ENCODE measurements around the gene EMID1. TPM values are rescaled to one million over a fixed set of nuclear protein-coding genes. Genes with fewer than 3 reads are reported as not detected.

EMID1 gene
- total and polyA plus RNA-seq, 2 donors from 2014 or later = 9.6 to 25.5 TPM

DNA sequence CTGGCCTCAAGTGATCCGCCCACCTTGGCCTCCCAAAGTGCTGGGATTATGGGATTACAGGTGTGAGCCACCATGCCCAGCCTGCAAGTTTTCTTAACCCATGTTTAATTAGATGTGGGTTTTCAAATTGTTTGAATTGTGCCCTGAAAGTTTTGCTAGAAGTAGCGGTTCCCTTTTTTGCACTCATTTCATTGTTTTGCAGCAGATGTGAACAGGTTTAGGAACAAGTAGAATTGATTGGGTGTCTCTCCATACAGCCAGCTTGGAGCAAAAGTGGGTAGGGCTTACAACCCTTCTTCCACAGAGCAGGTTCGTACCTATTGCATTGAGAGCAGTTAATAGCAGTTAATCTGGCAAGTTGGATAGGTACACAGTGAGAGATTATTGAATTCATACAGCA is 78.5 kb downstream of the EMID1 start:
- Histone ChIP-seq H3K27me3 (ENCODE audit: control insufficient read depth, insufficient read depth, low read length) (no peaks in the 10 kb centered on the region), H3K4me3 (ENCODE audit: low read length in 3 of 3) (no peak overlapping the region), H3K4me1 (ENCODE audit: control insufficient read depth in 2 of 3, insufficient read depth in 2 of 3, low read depth in 1 of 3, low read length in 3 of 3) (peaks cover 0 to 1% (median 0%) of the 10 kb centered on the region in 3 donors), H3K27ac (ENCODE audit: low read depth in 2 of 2, low read length in 2 of 2) (no peak overlapping the region), H3K9ac (ENCODE audit: low read length in 3 of 3) (no peak overlapping the region), H3K9me3 (ENCODE audit: control insufficient read depth in 2 of 3, insufficient read depth in 1 of 3, low read length in 3 of 3) (no peaks in the 10 kb centered on the region), H3K36me3 (ENCODE audit: control insufficient read depth in 2 of 3, insufficient read depth in 3 of 3, low read length in 3 of 3) (peaks cover 17 to 58% (median 40%) of the 10 kb centered on the region in 3 donors)
- DNase-seq (no peak), FAIRE-seq (no peak)
- TF ChIP-seq, protein P1, sequence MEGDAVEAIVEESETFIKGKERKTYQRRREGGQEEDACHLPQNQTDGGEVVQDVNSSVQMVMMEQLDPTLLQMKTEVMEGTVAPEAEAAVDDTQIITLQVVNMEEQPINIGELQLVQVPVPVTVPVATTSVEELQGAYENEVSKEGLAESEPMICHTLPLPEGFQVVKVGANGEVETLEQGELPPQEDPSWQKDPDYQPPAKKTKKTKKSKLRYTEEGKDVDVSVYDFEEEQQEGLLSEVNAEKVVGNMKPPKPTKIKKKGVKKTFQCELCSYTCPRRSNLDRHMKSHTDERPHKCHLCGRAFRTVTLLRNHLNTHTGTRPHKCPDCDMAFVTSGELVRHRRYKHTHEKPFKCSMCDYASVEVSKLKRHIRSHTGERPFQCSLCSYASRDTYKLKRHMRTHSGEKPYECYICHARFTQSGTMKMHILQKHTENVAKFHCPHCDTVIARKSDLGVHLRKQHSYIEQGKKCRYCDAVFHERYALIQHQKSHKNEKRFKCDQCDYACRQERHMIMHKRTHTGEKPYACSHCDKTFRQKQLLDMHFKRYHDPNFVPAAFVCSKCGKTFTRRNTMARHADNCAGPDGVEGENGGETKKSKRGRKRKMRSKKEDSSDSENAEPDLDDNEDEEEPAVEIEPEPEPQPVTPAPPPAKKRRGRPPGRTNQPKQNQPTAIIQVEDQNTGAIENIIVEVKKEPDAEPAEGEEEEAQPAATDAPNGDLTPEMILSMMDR (IDR thresholded peaks at IDR 0.05; ENCODE audit: borderline replicate concordance, extremely low read depth, insufficient read depth) = no peak
- intact Hi-C loops (cut with DNase I) = no loop called here

DNA sequence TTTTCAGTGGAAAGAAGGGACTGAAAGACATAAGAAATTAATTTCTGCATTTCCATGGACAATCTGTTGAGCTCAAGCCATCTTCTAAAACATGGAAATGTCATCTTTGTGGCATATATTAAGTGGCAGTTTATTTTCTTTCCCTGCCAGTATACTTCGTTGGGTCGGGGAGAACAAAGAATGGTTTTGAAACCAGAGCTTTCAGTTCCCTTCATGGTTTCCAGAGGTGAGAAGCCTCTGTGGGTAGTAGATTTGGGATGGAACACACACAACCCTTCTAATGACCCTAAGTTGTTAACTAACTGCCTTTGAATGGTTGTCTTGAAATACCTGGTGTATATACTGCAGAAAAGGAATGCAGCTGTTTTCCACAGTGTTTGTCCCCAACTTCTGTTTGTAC is 83.1 kb downstream of the EMID1 start:
- DNase-seq (no peak), FAIRE-seq (no peak)
- no peaks in the 10 kb centered on the region for H3K9me3 ChIP-seq (ENCODE audit: control insufficient read depth in 2 of 3, insufficient read depth in 1 of 3, low read length in 3 of 3)
- no peak overlapping the region for H3K9ac ChIP-seq (ENCODE audit: low read length in 3 of 3)
- no peak overlapping the region for H3K4me3 ChIP-seq (ENCODE audit: low read length in 3 of 3)
- no peaks in the 10 kb centered on the region for H3K27me3 ChIP-seq (ENCODE audit: control insufficient read depth, insufficient read depth, low read length)
- no peak overlapping the region for H3K27ac ChIP-seq (ENCODE audit: low read depth in 2 of 2, low read length in 2 of 2)
- no peaks in the 10 kb centered on the region for H3K4me1 ChIP-seq (ENCODE audit: control insufficient read depth in 2 of 3, insufficient read depth in 2 of 3, low read depth in 1 of 3, low read length in 3 of 3)
- H3K36me3 ChIP-seq (ENCODE audit: control insufficient read depth in 2 of 3, insufficient read depth in 3 of 3, low read length in 3 of 3) = peaks cover 23 to 72% (median 46%) of the 10 kb centered on the region in 3 donors
- intact Hi-C loops (cut with DNase I) = no loop called here
- TF ChIP-seq, protein P1 (IDR thresholded peaks at IDR 0.05; ENCODE audit: borderline replicate concordance, extremely low read depth, insufficient read depth) = no peak

DNA sequence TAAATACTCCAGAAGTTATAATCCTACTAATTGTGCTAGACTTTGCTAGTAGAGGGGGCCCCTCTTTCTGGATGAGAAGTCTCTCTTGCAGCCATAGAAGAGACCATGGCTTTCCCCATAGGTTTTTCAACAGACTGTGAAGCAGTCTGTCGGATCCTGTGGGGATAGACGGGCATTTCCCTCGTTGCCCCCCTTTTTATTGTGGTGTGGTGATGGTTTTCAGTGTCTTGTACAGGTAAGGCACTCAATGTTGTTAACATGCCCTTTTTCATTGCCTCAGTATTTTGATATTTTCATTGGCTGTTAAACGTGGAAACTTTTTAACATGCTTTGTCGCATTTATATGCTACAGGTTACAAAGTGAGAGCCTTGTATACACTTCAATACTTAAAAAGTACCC is 84.4 kb downstream of the EMID1 start:
- DNase-seq (no peak), FAIRE-seq (no peak)
- intact Hi-C loops (cut with DNase I) = no loop called here
- TF ChIP-seq, protein P1 (IDR thresholded peaks at IDR 0.05; ENCODE audit: borderline replicate concordance, extremely low read depth, insufficient read depth) = no peak
- H3K9ac ChIP-seq (ENCODE audit: low read length in 3 of 3) = no peak overlapping the region
- H3K27me3 ChIP-seq (ENCODE audit: control insufficient read depth, insufficient read depth, low read length) = no peaks in the 10 kb centered on the region
- no peak overlapping the region for H3K27ac ChIP-seq (ENCODE audit: low read depth in 2 of 2, low read length in 2 of 2)
- H3K36me3 ChIP-seq (ENCODE audit: control insufficient read depth in 2 of 3, insufficient read depth in 3 of 3, low read length in 3 of 3) = peaks cover 21 to 68% (median 40%) of the 10 kb centered on the region in 3 donors
- H3K4me3 ChIP-seq (ENCODE audit: low read length in 3 of 3) = no peak overlapping the region
- H3K9me3 ChIP-seq (ENCODE audit: control insufficient read depth in 2 of 3, insufficient read depth in 1 of 3, low read length in 3 of 3) = no peaks in the 10 kb centered on the region
- no peaks in the 10 kb centered on the region for H3K4me1 ChIP-seq (ENCODE audit: control insufficient read depth in 2 of 3, insufficient read depth in 2 of 3, low read depth in 1 of 3, low read length in 3 of 3)

GRCh38 chr22:29291215-29291614 is 85.5 kb downstream of the EMID1 start:
- TF ChIP-seq, protein P1 (IDR thresholded peaks at IDR 0.05; ENCODE audit: borderline replicate concordance, extremely low read depth, insufficient read depth) = no peak
- no peaks in the 10 kb centered on the region for H3K9me3 ChIP-seq (ENCODE audit: control insufficient read depth in 2 of 3, insufficient read depth in 1 of 3, low read length in 3 of 3)
- intact Hi-C loops (cut with DNase I) = no loop called here
- H3K27me3 ChIP-seq (ENCODE audit: control insufficient read depth, insufficient read depth, low read length) = no peaks in the 10 kb centered on the region
- H3K36me3 ChIP-seq (ENCODE audit: control insufficient read depth in 2 of 3, insufficient read depth in 3 of 3, low read length in 3 of 3) = peaks cover 21 to 80% (median 45%) of the 10 kb centered on the region in 3 donors
- H3K27ac ChIP-seq (ENCODE audit: low read depth in 2 of 2, low read length in 2 of 2) = no peak overlapping the region
- H3K9ac ChIP-seq (ENCODE audit: low read length in 3 of 3) = no peak overlapping the region
- DNase-seq (no peak), FAIRE-seq (no peak)
- H3K4me3 ChIP-seq (ENCODE audit: low read length in 3 of 3) = no peak overlapping the region
- H3K4me1 ChIP-seq (ENCODE audit: control insufficient read depth in 2 of 3, insufficient read depth in 2 of 3, low read depth in 1 of 3, low read length in 3 of 3) = no peaks in the 10 kb centered on the region

All from kidney (tissue), 14 donors.